GM12878 (cell line): ENCODE results near the gene TNFAIP3. TPM values are rescaled to one million over a fixed set of nuclear protein-coding genes. Genes with fewer than 3 reads are reported as not detected.

Experiments used
- ATAC-seq: fragments of 200-7000 bp; cut with Tn5 transposase; 3 replicates; pipeline ENCODE4 v1.9.1; 2020; ENCODE audit warnings: mild to moderate bottlenecking, moderate library complexity
- BruUV-seq: library from RNA; stranded (reverse); fragments of 400-500 nt; replicated peaks from 2 replicates; lab custom pipeline; 2021; lab: Mats Ljungman, UMichigan
- CTCF ChIA-PET: fragments of 300-600 bp; sonication (Branson Sonifier 250); formaldehyde crosslinking; extraction: SDS; loops from one replicate; lab custom pipeline; 2021; ENCODE audit warnings: inconsistent platforms; lab: Yijun Ruan, JAX
- POLR2A ChIA-PET: fragments of 350-600 bp; formaldehyde crosslinking; extraction: SDS; loops from one replicate; lab custom pipeline; 2021; ENCODE audit warnings: inconsistent platforms; lab: Charles Lee
- RAD21 ChIA-PET: fragments of 300-600 bp; sonication (Branson Sonifier 250); formaldehyde crosslinking; loops from one replicate; lab custom pipeline; 2023; ENCODE audit warnings: antibody characterized with exemption; ENCODE audit not compliant: unreplicated experiment; lab: Charles Lee
- SMC1A ChIA-PET: fragments of 300-600 bp; sonication (Branson Sonifier 250); formaldehyde crosslinking; loops from one replicate; lab custom pipeline; 2023; ENCODE audit not compliant: unreplicated experiment, uncharacterized antibody; lab: Charles Lee
- DNase-seq: peaks from one replicate; pipeline ENCODE4 v3.0.0-alpha.2; 2011; ENCODE audit warnings: low read depth, low spot score
- FAIRE-seq: peaks from 3 replicates; lab custom pipeline; 2011; peaks lifted over from hg19 to GRCh38; lab: Jason Lieb, UNC
- H2AFZ ChIP-seq: 2 replicates; pipeline ENCODE4 v1.6.0; 2011; ENCODE audit warnings: low read depth, low read length, control low read depth; ENCODE audit not compliant: control insufficient read depth
- H3K27ac ChIP-seq: 2 replicates; pipeline ENCODE4 v1.5.1; 2011; ENCODE audit warnings: control low read depth; ENCODE audit not compliant: control insufficient read depth, insufficient read depth
- H3K27me3 ChIP-seq, 2 experiments: replicated peaks in 1 of 2; 2 replicates each; pipeline versions ENCODE4 v1.6.0 to v1.6.1; 2011; ENCODE audit warnings: low read length in 1 of 2; ENCODE audit not compliant: control insufficient read depth in 2 of 2, insufficient read depth in 2 of 2
- H3K36me3 ChIP-seq, 2 experiments: 2 replicates each; pipeline ENCODE4 v1.5.1; 2011; ENCODE audit warnings: low read length in 1 of 2; ENCODE audit not compliant: control insufficient read depth in 2 of 2, insufficient read depth in 2 of 2
- H3K4me1 ChIP-seq: 2 replicates; pipeline ENCODE4 v1.6.1; 2011; ENCODE audit warnings: mild to moderate bottlenecking, low read length, moderate library complexity, mixed read lengths; ENCODE audit not compliant: control insufficient read depth, insufficient read depth
- H3K4me2 ChIP-seq: 2 replicates; pipeline ENCODE4 v1.6.0; 2011; ENCODE audit warnings: control low read depth; ENCODE audit not compliant: control insufficient read depth, insufficient read depth
- H3K4me3 ChIP-seq: fragments of 200-600 bp; sonication (generic); 2 replicates; pipeline ENCODE4 v1.5.1; 2016
- H3K79me2 ChIP-seq: 2 replicates; pipeline ENCODE4 v1.6.0; 2011; ENCODE audit warnings: low read length; ENCODE audit not compliant: control insufficient read depth, insufficient read depth
- H3K9ac ChIP-seq: 2 replicates; pipeline ENCODE4 v1.8.0; 2011; ENCODE audit warnings: low read length, control low read depth, mixed read lengths; ENCODE audit not compliant: control insufficient read depth, insufficient read depth
- H3K9me3 ChIP-seq: replicated peaks from 3 replicates; pipeline ENCODE4 v1.5.1; 2011; ENCODE audit warnings: mild to moderate bottlenecking, low read length; ENCODE audit not compliant: control insufficient read depth, insufficient read depth
- H4K20me1 ChIP-seq: 2 replicates; pipeline ENCODE4 v1.6.0; 2011; ENCODE audit not compliant: control insufficient read depth, insufficient read depth
- CEBPB ChIP-seq, 2 experiments: fragments of 150-350 bp in 1 of 2; IDR thresholded peaks; 2 replicates each; pipeline ENCODE4 v1.6.1; 2012 to 2014; ENCODE audit warnings: low read depth in 2 of 2, low read length in 2 of 2, borderline replicate concordance in 1 of 2, inconsistent platforms in 1 of 2
- FOXK2 ChIP-seq: fragments of 450-650 bp; IDR thresholded peaks from 2 replicates; pipeline ENCODE4 v1.6.1; 2017; ENCODE audit warnings: mild to moderate bottlenecking, moderate library complexity
- IRF4 ChIP-seq: IDR thresholded peaks from 2 replicates; pipeline ENCODE4 v1.6.1; 2011; ENCODE audit warnings: low read depth, low read length
- KDM1A ChIP-seq: fragments of 200-600 bp; sonication (generic); IDR thresholded peaks from 2 replicates; pipeline ENCODE4 v1.6.1; 2016; ENCODE audit warnings: borderline replicate concordance
- KLF5 ChIP-seq: fragments of 450-650 bp; IDR thresholded peaks from 2 replicates; pipeline ENCODE4 v1.6.1; 2014; ENCODE audit warnings: mild to moderate bottlenecking; ENCODE audit not compliant: partially characterized antibody
- MAX ChIP-seq: IDR thresholded peaks from 2 replicates; pipeline ENCODE4 v1.6.1; 2012; ENCODE audit warnings: low read depth, low read length, improper control_type of control experiment
- NR2C1 ChIP-seq: fragments of 450-650 bp; IDR thresholded peaks from 2 replicates; pipeline ENCODE4 v1.6.1; 2017; ENCODE audit warnings: antibody characterized with exemption, mild to moderate bottlenecking, moderate library complexity
- SIN3A ChIP-seq: IDR thresholded peaks from 2 replicates; pipeline ENCODE4 v1.6.1; 2012; ENCODE audit warnings: low read depth, low read length, improper control_type of control experiment
- SP1 ChIP-seq: IDR thresholded peaks from one replicate; pipeline ENCODE4 v1.6.1; 2011; ENCODE audit warnings: low read depth, low read length
- SRF ChIP-seq, 2 experiments: IDR thresholded peaks; 2 replicates each; pipeline ENCODE4 v1.6.1; 2011; ENCODE audit warnings: low read depth in 2 of 2, low read length in 2 of 2, mild to moderate bottlenecking in 1 of 2, moderate library complexity in 1 of 2
- STAT3 ChIP-seq: IDR thresholded peaks from 2 replicates; pipeline ENCODE4 v1.6.1; 2011; ENCODE audit warnings: low read depth, low read length, improper control_type of control experiment
- SUPT20H ChIP-seq: IDR thresholded peaks from 2 replicates; pipeline ENCODE4 v1.6.1; 2011; ENCODE audit warnings: low read depth, mild to moderate bottlenecking, low read length, moderate library complexity, borderline replicate concordance; ENCODE audit not compliant: control insufficient read depth
- USF2 ChIP-seq: IDR thresholded peaks from 2 replicates; pipeline ENCODE4 v1.6.1; 2011; ENCODE audit warnings: low read depth, low read length, improper control_type of control experiment, borderline replicate concordance
- ZBED1 ChIP-seq: IDR thresholded peaks from 2 replicates; pipeline ENCODE4 v1.6.1; 2016; ENCODE audit warnings: borderline replicate concordance
- ZNF687 ChIP-seq: fragments of 450-650 bp; IDR thresholded peaks from 2 replicates; pipeline ENCODE4 v1.6.1; 2017; ENCODE audit warnings: mild to moderate bottlenecking, moderate library complexity
- ZZZ3 ChIP-seq: IDR thresholded peaks from 2 replicates; pipeline ENCODE4 v1.6.1; 2011; ENCODE audit warnings: low read depth; ENCODE audit not compliant: control insufficient read depth, insufficient read length
- WGBS: methylation state at CpG from one replicate; pipeline ENCODE4 v1.1.6; 2016; ENCODE audit warnings: low lambda C conversion rate; ENCODE audit not compliant: insufficient replicate concordance, insufficient coverage; ENCODE audit errors: missing lambda C conversion rate; 5-methylcytosine and 5-hydroxymethylcytosine counted together
- in situ Hi-C: fragments of 300-500 bp; cut with MboI; formaldehyde crosslinking; loops from 9 replicates; pipeline ENCODE4 v1.14.3; 2018; ENCODE audit warnings: mixed read lengths
- intact Hi-C: fragments of 100-400 bp; cut with micrococcal nuclease; formaldehyde crosslinking; loops from one replicate; pipeline ENCODE4 v1.14.2; 2022; ENCODE audit not compliant: unreplicated experiment
- polyA plus RNA-seq, 11 experiments: library from polyadenylated mRNA; depleted of rRNA in 4 of 11; unstranded in 6 of 11; stranded (reverse) in 5 of 11; fragments of >200 nt; fragmentation: Nextera tagmentation in 4 of 11; fragmentation: Illumina TruSeq in 1 of 11; extraction: Ambion mirVana in 4 of 11; extraction: Trizol in 1 of 11; gene quantifications; 1 replicate in 1 of 11; 2 replicates in 10 of 11; pipeline versions ENCODE4 v1.2.1 to v1.2.3, GENCODE V29; 2011 to 2016; ENCODE audit warnings: inconsistent platforms in 2 of 11, missing spikeins in 2 of 11, low read depth in 1 of 11
- total RNA-seq, 4 experiments: library from RNA; depleted of rRNA in 3 of 4; stranded (reverse); fragments of >200 nt in 3 of 4; fragmentation: Illumina TruSeq in 1 of 4; extraction: Trizol in 1 of 4; gene quantifications; 2 replicates each; pipeline versions ENCODE4 v1.2.1 to v1.2.3, GENCODE V29; 2013 to 2021

Gene TNFAIP3
- total and polyA plus RNA-seq, 10 of the 15 experiments (the other 5 are each of a cell fraction or from before 2014, with no cell fraction given), result 18.0 to 350 (median 127) TPM

GRCh38 chr6:137823826-137824555 lies 43.1 kb upstream of the TNFAIP3 start (continued):
- TF ChIP-seq ZNF687, result 0 out of 2 replicates have a peak, but pooled peaks have one; percentile 14
- no peak for TF ChIP-seq MAX

DNA sequence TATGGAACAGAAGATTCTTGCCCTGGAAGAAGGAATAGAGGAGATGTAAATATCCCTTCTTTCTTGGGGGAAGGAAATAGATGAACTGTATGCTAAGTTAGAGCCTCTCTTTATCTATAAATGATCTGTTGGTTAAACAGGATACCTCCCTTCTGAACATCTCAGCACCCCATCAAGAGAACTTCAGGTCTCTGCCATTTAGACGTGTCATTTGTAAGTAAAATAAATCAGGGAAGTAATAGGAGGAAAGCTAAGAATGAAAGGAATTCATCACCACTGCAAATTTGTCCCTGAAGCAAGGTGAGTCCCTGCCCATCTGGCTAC lies 42.5 kb upstream of the TNFAIP3 start:
- no peak overlapping the region for H3K27ac ChIP-seq
- no peaks in the 10 kb centered on the region; the same call in 2 of the 3 replicates for H3K9me3 ChIP-seq
- RAD21 ChIA-PET, result interaction anchor here (0.6 to 3.6 kb wide), 8 partner anchors 8 to 116 kb away, joined by 3 to 18 read pairs (median 6); no protein-coding TSS in a partner anchor
- no peaks in the 10 kb centered on the region for H3K79me2 ChIP-seq
- FAIRE-seq (no peak), DNase-seq (no peak), ATAC-seq (no peak)
- H3K4me3 ChIP-seq, result no peak overlapping the region
- 53% methylated on average over 1 of the region's 1 CpG for WGBS
- intact Hi-C loops, result no loop called here
- SMC1A ChIA-PET, result interaction anchor here (0.9 to 9.5 kb wide), 18 partner anchors 13 to 120 kb away, joined by 3 to 86 read pairs (median 4); no protein-coding TSS in a partner anchor
- H3K9ac ChIP-seq, result no peak overlapping the region
- in situ Hi-C loops, result no loop called here
- CTCF ChIA-PET, result interaction anchor here (0.9 to 2.7 kb wide), 5 partner anchors 8 to 46 kb away, joined by 3 to 8 read pairs (median 5); no protein-coding TSS in a partner anchor
- TF ChIP-seq NR2C1 (no peak), ZBED1 (no peak), CEBPB (IDR thresholded peaks at IDR 0.05; ENCODE audit: borderline replicate concordance in 1 of 2, low read depth in 2 of 2, low read length in 2 of 2) (no peak), SP1 (no peak), FOXK2 (no peak), KDM1A (no peak), USF2 (no peak), STAT3 (no peak), SRF (IDR thresholded peaks at IDR 0.05; ENCODE audit: low read depth in 2 of 2, low read length in 2 of 2) (no peak), IRF4 (no peak), SUPT20H (no peak), ZZZ3 (no peak), KLF5 (no peak), SIN3A (no peak)
- BruUV-seq, result no TSS peak
- peak overlapping the region; percentile 81 for H2AFZ ChIP-seq
- H3K36me3 ChIP-seq, result no peaks in the 10 kb centered on the region
- POLR2A ChIA-PET, result interaction anchor here (0.6 to 10.3 kb wide), 5 partner anchors 8 to 42 kb away, joined by 3 to 95 read pairs (median 8); partner anchors contain the start of gene TNFAIP3
- H3K4me2 ChIP-seq, result no peak overlapping the region
- H3K4me1 ChIP-seq, result peaks cover 36% of the 10 kb centered on the region
- H3K27me3 ChIP-seq, result no peaks in the 10 kb centered on the region
- no peaks in the 10 kb centered on the region for H4K20me1 ChIP-seq
